Ovary (tissue), 3 donors: ENCODE measurements around the gene TMEM212.

Experiments used
- CTCF ChIP-seq, 3 donors: fragments of 450-650 bp in 2 of 3; fragments of 200-600 bp in 1 of 3; IDR thresholded peaks; one replicate each; pipeline versions ENCODE4 v1.5.1 to v1.8.0; 2016 to 2022; ENCODE audit warnings: antibody characterized with exemption in 3 of 3, mild to moderate bottlenecking in 1 of 3
- POLR2A ChIP-seq: fragments of 450-650 bp; IDR thresholded peaks from one replicate; pipeline ENCODE4 v1.6.1; 2017; ENCODE audit warnings: antibody characterized with exemption, mild to moderate bottlenecking, moderate library complexity
- donor health status: DM: no; HTN: no; CAD: no.

GRCh38 chr3:171828902-171829770, 14.0 kb upstream of the TMEM212 start:
- TF ChIP-seq CTCF (IDR thresholded peaks at IDR 0.05) (no peak), POLR2A (no peak)
